Gastrocnemius medialis (tissue), 4 donors: Measurements from ENCODE around the gene PTGDR2.

Source experiments
- POLR2A ChIP-seq, 2 donors: fragments of 450-650 bp; IDR thresholded peaks; one replicate each; pipeline ENCODE4 v1.6.1; 2017; ENCODE audit warnings: antibody characterized with exemption in 2 of 2, mild to moderate bottlenecking in 2 of 2, moderate library complexity in 2 of 2
- TF ChIP-seq, protein P1 (sequence below), 5 experiments: fragments of 450-650 bp in 3 of 5; fragments of 200-600 bp in 2 of 5; sonication (generic) in 2 of 5; IDR thresholded peaks in 4 of 5; conservative IDR thresholded peaks in 1 of 5; 1 replicate in 4 of 5; 2 replicates in 1 of 5; pipeline ENCODE4 v1.5.1; 2016 to 2019; ENCODE audit warnings: antibody characterized with exemption in 5 of 5, mild to moderate bottlenecking in 3 of 5, moderate library complexity in 3 of 5

DNA sequence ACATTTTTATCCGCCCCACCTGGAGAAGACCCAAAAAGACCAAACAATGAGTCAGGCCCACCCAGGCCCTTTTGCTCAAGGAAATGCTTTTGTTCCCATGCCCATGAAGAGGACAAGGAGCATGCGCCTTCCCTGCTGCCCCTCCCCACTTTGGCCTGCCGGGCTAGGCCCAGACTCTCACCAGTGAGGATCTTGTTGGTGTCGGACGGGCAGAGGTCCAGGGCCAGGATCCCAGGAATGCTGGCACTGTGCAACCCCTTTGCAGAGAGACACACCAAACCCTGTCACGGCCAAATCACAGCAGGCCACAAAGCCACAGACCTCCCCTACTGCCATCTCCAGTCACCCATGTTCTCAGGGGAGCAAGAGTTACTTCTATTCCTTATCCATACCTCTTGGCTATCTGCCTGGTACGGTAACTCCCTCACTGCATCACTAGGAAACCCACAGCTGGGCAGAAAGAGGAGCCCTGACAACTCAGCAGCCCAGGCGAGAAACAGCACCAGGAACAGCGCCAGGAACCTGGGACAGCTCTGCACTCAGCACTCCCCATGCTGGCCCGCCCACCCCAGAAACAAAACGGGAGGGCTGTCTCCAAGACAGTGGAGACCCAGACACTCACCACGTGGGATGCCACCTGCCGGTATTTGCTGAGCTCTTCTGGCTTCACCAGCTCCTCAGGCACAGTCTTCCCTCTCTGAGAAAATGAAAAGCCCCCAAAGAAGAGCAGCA lies 45.1 kb upstream of the PTGDR2 start:
- no peak for TF ChIP-seq POLR2A (IDR thresholded peaks at IDR 0.05)
- TF ChIP-seq, protein P1, sequence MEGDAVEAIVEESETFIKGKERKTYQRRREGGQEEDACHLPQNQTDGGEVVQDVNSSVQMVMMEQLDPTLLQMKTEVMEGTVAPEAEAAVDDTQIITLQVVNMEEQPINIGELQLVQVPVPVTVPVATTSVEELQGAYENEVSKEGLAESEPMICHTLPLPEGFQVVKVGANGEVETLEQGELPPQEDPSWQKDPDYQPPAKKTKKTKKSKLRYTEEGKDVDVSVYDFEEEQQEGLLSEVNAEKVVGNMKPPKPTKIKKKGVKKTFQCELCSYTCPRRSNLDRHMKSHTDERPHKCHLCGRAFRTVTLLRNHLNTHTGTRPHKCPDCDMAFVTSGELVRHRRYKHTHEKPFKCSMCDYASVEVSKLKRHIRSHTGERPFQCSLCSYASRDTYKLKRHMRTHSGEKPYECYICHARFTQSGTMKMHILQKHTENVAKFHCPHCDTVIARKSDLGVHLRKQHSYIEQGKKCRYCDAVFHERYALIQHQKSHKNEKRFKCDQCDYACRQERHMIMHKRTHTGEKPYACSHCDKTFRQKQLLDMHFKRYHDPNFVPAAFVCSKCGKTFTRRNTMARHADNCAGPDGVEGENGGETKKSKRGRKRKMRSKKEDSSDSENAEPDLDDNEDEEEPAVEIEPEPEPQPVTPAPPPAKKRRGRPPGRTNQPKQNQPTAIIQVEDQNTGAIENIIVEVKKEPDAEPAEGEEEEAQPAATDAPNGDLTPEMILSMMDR (IDR thresholded peaks at IDR 0.05 in 4 of 5, conservative IDR thresholded peaks at IDR 0.05 in 1 of 5), result no peak
